ENCODE data around the gene ARHGEF25.

ARHGEF25 gene

DNA sequence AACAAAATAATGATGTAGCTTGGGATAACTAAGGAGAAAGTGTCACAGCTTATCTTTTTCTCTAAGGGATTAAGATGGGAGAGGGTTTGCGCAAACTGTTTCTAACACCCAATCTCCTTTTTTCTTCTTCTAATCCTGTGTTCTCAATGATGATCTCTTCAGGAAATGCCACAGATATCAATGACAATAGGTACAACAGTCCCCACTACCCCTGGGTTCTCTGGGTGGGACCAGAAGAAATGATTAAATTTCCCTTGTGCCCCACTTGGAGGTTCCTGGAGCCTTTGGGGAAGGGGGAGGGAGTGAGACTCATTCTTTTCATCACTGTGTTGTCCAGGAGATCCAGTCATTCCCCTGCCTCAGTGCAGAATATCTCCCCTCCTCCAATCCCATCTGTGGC lies 28.8 kb upstream of the ARHGEF25 start:
- H3K27me3 ChIP-seq (ENCODE audit: insufficient read depth, low read length, poor library complexity): no peaks in the 10 kb centered on the region
- no peak overlapping the region for H2BK5ac ChIP-seq (ENCODE audit: low read length)
- H3K4ac ChIP-seq (ENCODE audit: low read depth, low read length): no peak overlapping the region
- H3K4me2 ChIP-seq (ENCODE audit: low read length): no peak overlapping the region
- no peak overlapping the region for H4K8ac ChIP-seq (ENCODE audit: low read depth, low read length)
- no peak overlapping the region for H4K5ac ChIP-seq (ENCODE audit: low read length)
- no peak overlapping the region for H3K18ac ChIP-seq (ENCODE audit: low read length)
- H3K36me3 ChIP-seq (ENCODE audit: control insufficient read depth, insufficient read depth, low read length): no peaks in the 10 kb centered on the region
- no peak overlapping the region for H3K9ac ChIP-seq (ENCODE audit: low read length)
- H3K4me3 ChIP-seq (ENCODE audit: low read length): no peak overlapping the region
- no peak overlapping the region for H2BK120ac ChIP-seq (ENCODE audit: low read depth, low read length)
- H3K4me1 ChIP-seq (ENCODE audit: control insufficient read depth, low read depth, low read length): peaks cover 2% of the 10 kb centered on the region
- DNase-seq: no peak
- H3K23ac ChIP-seq (ENCODE audit: low read length): no peak overlapping the region
- no peak overlapping the region for H3K56ac ChIP-seq (ENCODE audit: low read length)
- no CpG with 5 or more reads among the region's 1 CpG for WGBS (ENCODE audit: extremely low coverage, insufficient coverage, low lambda C conversion rate)
- no peaks in the 10 kb centered on the region for H3K79me2 ChIP-seq (ENCODE audit: control insufficient read depth, insufficient read depth, low read length)
- H2BK15ac ChIP-seq (replicated peaks; ENCODE audit: low read depth): no peak overlapping the region
- H3K27ac ChIP-seq (ENCODE audit: low read depth, low read length): no peak overlapping the region
- no peak overlapping the region for H2AK5ac ChIP-seq (ENCODE audit: low read length)
- H3K79me1 ChIP-seq (ENCODE audit: low read length): no peaks in the 10 kb centered on the region

DNA sequence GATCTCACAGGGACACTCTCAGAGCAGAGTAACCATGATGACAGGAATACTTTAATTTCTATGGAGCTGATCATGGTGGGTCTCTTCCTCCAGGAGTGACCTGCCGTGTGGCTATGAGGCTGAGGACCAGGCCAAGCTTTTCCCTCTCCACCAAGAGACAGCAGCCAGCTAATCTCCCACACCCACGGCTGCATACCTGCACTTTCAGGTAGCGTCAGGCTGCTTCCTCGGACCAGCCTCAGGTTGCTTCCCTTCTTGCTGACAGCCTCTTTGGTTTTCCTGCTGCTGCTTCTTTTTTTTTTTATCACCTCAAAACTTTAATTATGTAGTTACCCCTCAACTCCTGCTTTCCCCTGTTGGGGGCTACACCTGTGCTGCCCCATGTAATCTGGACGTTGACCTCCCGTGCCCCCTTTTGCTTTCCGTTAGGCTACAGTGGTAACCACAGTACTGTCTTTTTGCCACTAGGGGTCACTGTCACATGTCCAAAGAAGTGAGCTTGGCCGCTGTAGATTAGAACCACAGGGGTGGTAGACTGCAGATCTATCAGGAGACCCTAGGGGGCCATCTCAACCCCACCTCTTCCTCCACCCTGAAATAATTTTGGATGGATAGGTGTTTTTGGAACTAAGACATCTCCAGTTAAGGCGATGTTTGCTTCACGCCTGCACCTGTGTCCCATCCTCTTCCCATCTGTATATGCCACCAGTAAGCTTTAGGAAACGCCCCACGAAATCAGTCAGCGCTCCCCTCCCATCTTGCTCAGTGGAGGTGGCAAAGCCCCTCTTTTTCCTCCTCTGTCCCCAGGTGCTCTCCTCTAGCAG lies 28.0 kb upstream of the ARHGEF25 start:
- H3K27me3 ChIP-seq (ENCODE audit: insufficient read depth, low read length, poor library complexity): no peaks in the 10 kb centered on the region
- no CpG with 5 or more reads among the region's 13 CpGs for WGBS (ENCODE audit: extremely low coverage, insufficient coverage, low lambda C conversion rate)
- H2BK5ac ChIP-seq (ENCODE audit: low read length): no peak overlapping the region

DNA sequence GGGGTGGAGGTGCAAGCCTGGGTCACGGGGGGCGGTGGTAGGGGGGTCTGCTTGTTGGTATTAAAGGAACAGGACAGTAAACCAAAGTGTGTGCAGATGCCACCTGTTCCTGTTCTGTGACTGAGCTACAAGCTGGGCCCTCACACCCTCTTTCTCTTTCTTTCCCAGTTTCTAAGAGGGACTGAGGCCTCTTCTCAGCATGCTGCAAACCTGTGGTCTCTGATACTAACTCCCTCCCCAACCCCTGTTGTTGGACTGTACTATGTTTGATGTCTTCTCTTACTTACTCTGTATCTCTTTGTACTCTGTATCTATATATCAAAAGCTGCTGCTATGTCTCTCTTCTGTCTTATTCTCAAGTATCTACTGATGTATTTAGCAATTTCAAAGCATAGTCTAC lies 27.2 kb upstream of the ARHGEF25 start:
- Histone ChIP-seq H3K23ac (ENCODE audit: low read length) (no peak overlapping the region), H3K9ac (ENCODE audit: low read length) (no peak overlapping the region), H3K4me1 (ENCODE audit: control insufficient read depth, low read depth, low read length) (peaks cover 2% of the 10 kb centered on the region), H2BK120ac (ENCODE audit: low read depth, low read length) (no peak overlapping the region), H4K5ac (ENCODE audit: low read length) (no peak overlapping the region), H3K27me3 (ENCODE audit: insufficient read depth, low read length, poor library complexity) (no peaks in the 10 kb centered on the region), H3K27ac (ENCODE audit: low read depth, low read length) (no peak overlapping the region), H2AK5ac (ENCODE audit: low read length) (no peak overlapping the region), H3K36me3 (ENCODE audit: control insufficient read depth, insufficient read depth, low read length) (no peaks in the 10 kb centered on the region), H2BK15ac (replicated peaks; ENCODE audit: low read depth) (no peak overlapping the region), H3K4me2 (ENCODE audit: low read length) (no peak overlapping the region), H3K79me2 (ENCODE audit: control insufficient read depth, insufficient read depth, low read length) (no peaks in the 10 kb centered on the region), H3K56ac (ENCODE audit: low read length) (no peak overlapping the region), H3K79me1 (ENCODE audit: low read length) (no peaks in the 10 kb centered on the region), H3K18ac (ENCODE audit: low read length) (no peak overlapping the region), H3K4ac (ENCODE audit: low read depth, low read length) (no peak overlapping the region), H3K4me3 (ENCODE audit: low read length) (no peak overlapping the region), H2BK5ac (ENCODE audit: low read length) (no peak overlapping the region), H4K8ac (ENCODE audit: low read depth, low read length) (no peak overlapping the region)
- DNase-seq: no peak
- no CpG with 5 or more reads among the region's 2 CpGs for WGBS (ENCODE audit: extremely low coverage, insufficient coverage, low lambda C conversion rate)

More for the DNA sequence above, 28.0 kb upstream of the ARHGEF25 start:
- Histone ChIP-seq H2AK5ac (ENCODE audit: low read length) (no peak overlapping the region), H3K4me1 (ENCODE audit: control insufficient read depth, low read depth, low read length) (peaks cover 2% of the 10 kb centered on the region), H3K27ac (ENCODE audit: low read depth, low read length) (no peak overlapping the region), H3K18ac (ENCODE audit: low read length) (no peak overlapping the region), H3K79me2 (ENCODE audit: control insufficient read depth, insufficient read depth, low read length) (no peaks in the 10 kb centered on the region), H3K4ac (ENCODE audit: low read depth, low read length) (no peak overlapping the region), H3K4me2 (ENCODE audit: low read length) (no peak overlapping the region), H2BK120ac (ENCODE audit: low read depth, low read length) (no peak overlapping the region), H3K56ac (ENCODE audit: low read length) (no peak overlapping the region), H2BK15ac (replicated peaks; ENCODE audit: low read depth) (no peak overlapping the region), H3K4me3 (ENCODE audit: low read length) (no peak overlapping the region), H3K79me1 (ENCODE audit: low read length) (no peaks in the 10 kb centered on the region), H3K23ac (ENCODE audit: low read length) (no peak overlapping the region), H3K9ac (ENCODE audit: low read length) (no peak overlapping the region), H4K5ac (ENCODE audit: low read length) (no peak overlapping the region), H3K36me3 (ENCODE audit: control insufficient read depth, insufficient read depth, low read length) (no peaks in the 10 kb centered on the region), H4K8ac (ENCODE audit: low read depth, low read length) (no peak overlapping the region)
- DNase-seq: peak; percentile 94

DNA sequence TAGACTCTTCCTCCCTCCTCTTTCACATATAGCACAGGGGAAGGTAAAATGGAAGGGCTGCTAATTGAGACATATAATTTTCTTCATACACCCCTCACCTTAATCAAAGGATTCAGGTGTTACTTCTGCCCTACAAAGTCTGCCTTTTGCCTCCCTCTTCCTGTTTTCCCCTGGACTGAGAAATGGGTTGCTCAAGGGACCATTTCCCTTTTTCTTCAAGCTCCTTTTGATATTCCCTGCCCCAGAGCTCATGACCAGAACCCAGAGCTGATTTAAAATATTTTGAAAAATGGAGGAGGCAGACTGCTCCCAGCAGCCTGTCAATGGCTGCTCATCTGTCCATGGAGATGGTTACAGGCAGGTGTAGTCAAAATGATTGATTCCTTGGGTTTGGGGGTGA lies 26.5 kb upstream of the ARHGEF25 start:
- DNase-seq: no peak
- Histone ChIP-seq H3K4ac (ENCODE audit: low read depth, low read length) (no peak overlapping the region), H3K4me3 (ENCODE audit: low read length) (no peak overlapping the region), H3K79me2 (ENCODE audit: control insufficient read depth, insufficient read depth, low read length) (no peaks in the 10 kb centered on the region), H3K27ac (ENCODE audit: low read depth, low read length) (no peak overlapping the region), H4K8ac (ENCODE audit: low read depth, low read length) (no peak overlapping the region), H3K23ac (ENCODE audit: low read length) (no peak overlapping the region), H2AK5ac (ENCODE audit: low read length) (no peak overlapping the region), H3K4me1 (ENCODE audit: control insufficient read depth, low read depth, low read length) (peaks cover 2% of the 10 kb centered on the region), H3K27me3 (ENCODE audit: insufficient read depth, low read length, poor library complexity) (no peaks in the 10 kb centered on the region), H3K56ac (ENCODE audit: low read length) (no peak overlapping the region), H2BK15ac (replicated peaks; ENCODE audit: low read depth) (no peak overlapping the region), H2BK120ac (ENCODE audit: low read depth, low read length) (no peak overlapping the region), H3K4me2 (ENCODE audit: low read length) (no peak overlapping the region), H3K79me1 (ENCODE audit: low read length) (no peaks in the 10 kb centered on the region), H4K5ac (ENCODE audit: low read length) (no peak overlapping the region), H3K36me3 (ENCODE audit: control insufficient read depth, insufficient read depth, low read length) (no peaks in the 10 kb centered on the region), H3K9ac (ENCODE audit: low read length) (no peak overlapping the region), H2BK5ac (ENCODE audit: low read length) (no peak overlapping the region), H3K18ac (ENCODE audit: low read length) (no peak overlapping the region)

DNA sequence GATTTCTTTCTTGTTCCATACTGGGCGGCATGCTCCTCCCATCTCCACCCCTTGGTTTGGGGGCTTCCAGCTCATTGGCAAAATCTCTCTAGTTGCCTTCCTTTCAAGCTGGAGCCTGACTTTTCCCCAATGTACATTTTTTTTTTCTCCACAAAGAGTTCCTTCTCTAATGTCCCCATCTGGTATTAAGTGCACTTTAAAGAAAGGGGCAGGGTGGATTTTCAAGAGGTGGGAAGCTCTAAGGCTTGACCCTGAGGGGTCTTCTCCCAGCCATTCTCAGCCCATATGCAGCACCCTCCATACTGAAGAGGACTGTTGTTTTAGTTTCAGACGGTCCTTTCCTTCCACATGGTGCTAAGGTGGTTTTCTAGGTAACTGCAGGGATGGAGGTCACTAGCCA lies 26.1 kb upstream of the ARHGEF25 start:
- H2AK5ac ChIP-seq (ENCODE audit: low read length): no peak overlapping the region
- no peaks in the 10 kb centered on the region for H3K79me2 ChIP-seq (ENCODE audit: control insufficient read depth, insufficient read depth, low read length)
- no peak overlapping the region for H3K18ac ChIP-seq (ENCODE audit: low read length)
- H3K4ac ChIP-seq (ENCODE audit: low read depth, low read length): no peak overlapping the region
- no peak overlapping the region for H3K56ac ChIP-seq (ENCODE audit: low read length)
- no peak overlapping the region for H3K4me2 ChIP-seq (ENCODE audit: low read length)
- H3K4me3 ChIP-seq (ENCODE audit: low read length): no peak overlapping the region
- H4K8ac ChIP-seq (ENCODE audit: low read depth, low read length): no peak overlapping the region
- no peak overlapping the region for H2BK15ac ChIP-seq (replicated peaks; ENCODE audit: low read depth)
- no peaks in the 10 kb centered on the region for H3K36me3 ChIP-seq (ENCODE audit: control insufficient read depth, insufficient read depth, low read length)
- H2BK5ac ChIP-seq (ENCODE audit: low read length): no peak overlapping the region
- no CpG with 5 or more reads among the region's 2 CpGs for WGBS (ENCODE audit: extremely low coverage, insufficient coverage, low lambda C conversion rate)
- H3K27me3 ChIP-seq (ENCODE audit: insufficient read depth, low read length, poor library complexity): no peaks in the 10 kb centered on the region
- H3K79me1 ChIP-seq (ENCODE audit: low read length): no peaks in the 10 kb centered on the region
- H3K27ac ChIP-seq (ENCODE audit: low read depth, low read length): no peak overlapping the region
- H3K9ac ChIP-seq (ENCODE audit: low read length): no peak overlapping the region
- no peak overlapping the region for H2BK120ac ChIP-seq (ENCODE audit: low read depth, low read length)
- no peak overlapping the region for H4K5ac ChIP-seq (ENCODE audit: low read length)
- H3K23ac ChIP-seq (ENCODE audit: low read length): no peak overlapping the region
- H3K4me1 ChIP-seq (ENCODE audit: control insufficient read depth, low read depth, low read length): peaks cover 2% of the 10 kb centered on the region
- no peak for DNase-seq

DNA sequence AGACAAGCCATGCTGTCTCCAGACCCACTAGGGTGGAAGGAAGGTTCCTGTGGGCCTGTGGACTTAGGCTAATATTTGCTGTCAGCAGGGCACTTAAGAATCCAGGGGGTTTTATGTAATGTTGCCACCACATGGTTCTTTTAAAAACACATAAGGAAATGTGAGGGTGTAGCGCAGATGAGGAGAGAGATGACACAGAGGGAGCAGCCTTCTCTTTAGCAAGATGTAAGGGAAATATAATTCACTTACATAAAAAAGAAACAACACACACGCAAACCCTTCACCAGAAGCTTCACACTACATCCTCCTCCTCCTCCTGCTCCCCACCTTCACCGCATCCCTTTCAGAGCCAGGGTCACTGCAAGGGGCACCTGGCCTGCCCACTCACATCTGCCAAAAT lies 25.1 kb upstream of the ARHGEF25 start:
- Histone ChIP-seq H3K56ac (ENCODE audit: low read length) (no peak overlapping the region), H3K4me2 (ENCODE audit: low read length) (no peak overlapping the region), H3K27me3 (ENCODE audit: insufficient read depth, low read length, poor library complexity) (no peaks in the 10 kb centered on the region), H3K4me1 (ENCODE audit: control insufficient read depth, low read depth, low read length) (peaks cover 5% of the 10 kb centered on the region), H4K8ac (ENCODE audit: low read depth, low read length) (no peak overlapping the region), H2BK5ac (ENCODE audit: low read length) (no peak overlapping the region), H3K36me3 (ENCODE audit: control insufficient read depth, insufficient read depth, low read length) (no peaks in the 10 kb centered on the region), H4K5ac (ENCODE audit: low read length) (no peak overlapping the region), H3K18ac (ENCODE audit: low read length) (no peak overlapping the region), H3K4me3 (ENCODE audit: low read length) (no peak overlapping the region), H3K27ac (ENCODE audit: low read depth, low read length) (no peak overlapping the region), H3K23ac (ENCODE audit: low read length) (no peak overlapping the region), H2BK15ac (replicated peaks; ENCODE audit: low read depth) (no peak overlapping the region), H3K79me2 (ENCODE audit: control insufficient read depth, insufficient read depth, low read length) (no peaks in the 10 kb centered on the region), H3K9ac (ENCODE audit: low read length) (no peak overlapping the region), H3K4ac (ENCODE audit: low read depth, low read length) (no peak overlapping the region), H2BK120ac (ENCODE audit: low read depth, low read length) (no peak overlapping the region), H2AK5ac (ENCODE audit: low read length) (no peak overlapping the region), H3K79me1 (ENCODE audit: low read length) (no peaks in the 10 kb centered on the region)
- no peak for DNase-seq
- WGBS (ENCODE audit: extremely low coverage, insufficient coverage, low lambda C conversion rate): no CpG with 5 or more reads among the region's 3 CpGs

Data from mesendoderm (in vitro differentiated cells).